A673 (cell line): Measurements from ENCODE around the gene TM4SF5.

Experiments
- CTCF ChIP-seq: fragments of 300-800, 200-600 bp; sonication (generic); conservative IDR thresholded peaks from 2 replicates; pipeline ENCODE4 v1.5.1; 2017; ENCODE audit warnings: low read depth, mild to moderate bottlenecking, antibody characterized with exemption, low read length, moderate library complexity, mixed read lengths
- EZH2 ChIP-seq: fragments of 200-600 bp; sonication (generic); IDR thresholded peaks from 2 replicates; pipeline ENCODE4 v1.6.1; 2017; ENCODE audit warnings: borderline replicate concordance, low read depth, mild to moderate bottlenecking, mixed read lengths, antibody characterized with exemption, low read length; ENCODE audit not compliant: poor library complexity, severe bottlenecking

DNA sequence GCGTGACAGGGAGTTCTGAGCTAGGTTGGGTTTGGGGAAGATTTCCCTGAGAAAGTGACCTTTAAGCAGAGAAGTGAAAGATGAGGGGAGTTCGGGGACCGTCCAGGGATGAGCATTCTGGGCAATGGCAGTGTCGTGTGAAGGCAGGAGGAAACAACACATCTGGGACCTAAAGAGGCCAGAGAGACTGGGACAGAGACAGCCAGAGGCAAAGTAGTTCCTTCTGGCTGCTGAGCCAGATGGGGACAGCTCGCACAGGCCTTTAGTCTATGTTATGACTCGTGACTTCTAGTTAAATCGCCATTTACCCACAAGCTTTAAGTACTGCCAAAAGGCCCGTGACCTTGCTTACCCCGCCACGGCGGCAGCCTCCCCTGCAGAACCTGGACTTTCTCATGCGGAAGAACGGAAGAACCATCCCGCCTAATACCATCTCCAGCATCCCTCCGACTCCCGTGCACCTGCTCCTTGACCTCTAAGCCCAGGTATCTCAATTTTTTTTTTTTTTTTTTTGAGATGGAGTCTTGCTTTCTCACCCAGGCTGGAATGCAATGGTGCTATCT is 48.9 kb upstream of the TM4SF5 start:
- TF ChIP-seq CTCF: no peak
- no peak for TF ChIP-seq EZH2
